Measurements from ENCODE around the gene GAD1.

GAD1 gene

DNA sequence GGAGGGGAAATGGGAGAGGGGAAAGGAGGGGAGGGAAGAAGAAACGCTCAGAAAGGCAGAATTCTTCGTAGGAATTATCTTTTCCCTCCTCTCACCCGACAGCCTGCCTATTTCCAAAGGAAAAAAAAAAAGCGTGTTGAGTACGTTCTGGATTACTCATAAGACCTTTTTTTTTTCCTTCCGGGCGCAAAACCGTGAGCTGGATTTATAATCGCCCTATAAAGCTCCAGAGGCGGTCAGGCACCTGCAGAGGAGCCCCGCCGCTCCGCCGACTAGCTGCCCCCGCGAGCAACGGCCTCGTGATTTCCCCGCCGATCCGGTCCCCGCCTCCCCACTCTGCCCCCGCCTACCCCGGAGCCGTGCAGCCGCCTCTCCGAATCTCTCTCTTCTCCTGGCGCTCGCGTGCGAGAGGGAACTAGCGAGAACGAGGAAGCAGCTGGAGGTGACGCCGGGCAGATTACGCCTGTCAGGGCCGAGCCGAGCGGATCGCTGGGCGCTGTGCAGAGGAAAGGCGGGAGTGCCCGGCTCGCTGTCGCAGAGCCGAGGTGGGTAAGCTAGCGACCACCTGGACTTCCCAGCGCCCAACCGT lies at the start of gene GAD1:
TSS of gene GAD1 (plus strand) at position 384 of the 589 bp plus-strand sequence. CDS start 1,705 bp downstream, outside the sequence.
- peak; percentile 59 for DNase-seq (ENCODE audit: low read depth)

DNA sequence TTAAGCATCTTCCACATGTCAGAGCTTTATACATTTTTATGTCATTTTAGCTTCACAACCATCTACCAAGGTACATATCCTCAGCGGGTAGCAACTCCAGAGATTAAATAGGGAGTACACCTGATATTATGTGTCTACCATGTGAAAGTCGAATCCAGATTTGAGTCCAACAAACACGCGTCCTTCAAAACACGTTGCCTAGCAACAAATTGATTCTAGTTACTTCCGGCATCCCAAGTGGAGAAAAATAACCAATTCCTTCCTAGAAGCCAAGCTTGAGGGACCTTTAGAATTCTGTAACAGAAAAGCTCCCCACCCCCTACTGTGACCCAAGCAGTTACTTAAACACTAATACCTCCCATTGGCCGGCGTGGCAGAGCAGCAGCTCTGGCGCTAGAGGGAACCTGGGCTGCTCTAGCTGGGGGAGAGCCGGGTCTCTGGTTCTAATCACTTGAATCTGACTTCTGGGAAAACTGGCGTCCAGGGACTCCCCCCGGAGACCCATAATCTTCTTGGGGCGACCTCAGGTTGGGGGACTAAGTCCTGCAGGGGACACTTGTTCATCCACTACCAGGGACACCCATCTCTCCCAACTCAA lies 46.6 kb upstream of the GAD1 start, which contains the start of gene ERICH2:
TSS of gene ERICH2 (plus strand) at position 371 of the 598 bp plus-strand sequence. CDS start 304 bp downstream, outside the sequence.
- DNase-seq (ENCODE audit: low read depth): peak; percentile 16

DNA sequence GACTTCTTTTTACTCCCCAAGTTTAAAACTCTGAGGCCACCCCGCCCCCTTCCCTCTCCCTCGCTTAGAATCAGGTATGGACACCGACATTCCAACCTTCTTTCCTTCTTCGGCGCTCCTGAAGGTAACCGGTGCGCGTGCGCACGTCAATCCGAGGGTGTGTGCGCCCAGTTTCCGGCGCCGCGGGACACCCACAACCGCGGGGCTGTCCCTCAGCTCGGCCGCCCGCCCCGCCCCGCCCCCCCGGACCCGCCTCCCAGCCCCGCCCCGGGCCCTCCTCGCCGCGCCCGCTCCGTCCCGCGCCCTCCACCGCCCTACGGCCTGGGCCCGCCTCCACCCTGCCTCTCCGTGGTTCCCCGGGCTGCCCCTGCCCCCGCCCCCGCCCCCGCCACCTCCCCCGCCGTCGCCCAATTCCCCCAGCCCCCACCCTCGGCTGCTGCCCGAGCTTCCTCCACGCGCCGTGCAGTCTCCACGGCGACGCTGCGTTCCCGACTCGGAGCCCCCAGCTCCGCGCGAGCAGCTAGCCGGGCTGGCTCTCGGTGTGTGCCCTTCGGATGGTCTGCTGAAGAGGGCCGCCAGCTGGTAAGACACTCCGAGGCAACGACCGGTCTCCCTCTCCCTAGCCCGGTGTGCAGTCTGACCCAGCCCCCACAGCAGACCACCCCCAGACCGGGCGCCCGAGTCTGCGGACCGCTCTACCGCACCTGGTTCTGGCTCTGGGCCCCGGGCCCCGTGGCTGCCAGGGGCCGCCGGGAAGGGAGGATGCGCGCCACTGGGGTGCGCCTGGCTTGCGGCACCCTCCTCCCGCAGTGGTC lies 45.9 kb upstream of the GAD1 start:
- DNase-seq (ENCODE audit: low read depth): peak; percentile 61

DNA sequence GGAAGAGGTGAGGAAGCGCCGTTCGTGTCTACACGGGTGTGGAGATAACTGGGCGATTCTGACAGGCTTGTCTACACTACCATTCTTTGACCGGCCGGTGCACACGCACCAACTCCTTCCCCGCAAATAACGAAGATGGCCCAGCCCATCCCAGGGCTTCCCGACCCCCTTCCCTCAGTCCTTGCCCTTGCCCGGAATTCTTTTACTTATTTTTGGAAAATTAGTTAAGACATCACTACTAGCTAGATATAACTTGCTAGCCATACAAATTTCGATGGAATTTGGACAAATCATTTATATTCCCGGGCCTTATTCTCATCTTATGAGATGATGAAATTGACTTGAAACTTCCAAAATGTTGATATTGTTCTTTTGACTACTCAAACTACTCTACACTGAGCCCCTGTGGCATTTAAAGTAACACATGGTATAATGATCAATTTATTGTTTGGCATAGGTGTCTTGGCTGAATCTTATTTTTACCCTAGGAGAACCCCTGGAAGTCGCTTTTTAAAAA lies 45.2 kb upstream of the GAD1 start:
- no peak for DNase-seq (ENCODE audit: low read depth)

DNA sequence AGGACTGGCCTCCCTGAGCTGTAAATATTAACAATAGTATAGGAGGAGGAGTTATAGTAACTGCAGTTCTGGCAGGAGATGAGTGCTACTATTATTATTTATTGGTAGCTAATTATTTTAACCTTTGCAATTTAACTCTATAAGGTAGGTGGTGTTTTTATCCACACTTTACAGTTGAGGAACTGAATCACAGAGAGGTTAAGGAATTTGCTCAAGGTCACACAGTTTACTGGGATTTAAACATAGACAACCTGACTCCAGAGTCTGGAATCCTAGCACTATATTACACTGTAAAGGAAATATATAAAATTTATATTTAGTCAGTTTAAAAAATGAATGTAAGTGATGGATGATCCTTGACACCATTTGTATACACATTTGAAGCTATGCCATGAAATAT lies 44.4 kb upstream of the GAD1 start:
- no peak for DNase-seq (ENCODE audit: low read depth)

DNA sequence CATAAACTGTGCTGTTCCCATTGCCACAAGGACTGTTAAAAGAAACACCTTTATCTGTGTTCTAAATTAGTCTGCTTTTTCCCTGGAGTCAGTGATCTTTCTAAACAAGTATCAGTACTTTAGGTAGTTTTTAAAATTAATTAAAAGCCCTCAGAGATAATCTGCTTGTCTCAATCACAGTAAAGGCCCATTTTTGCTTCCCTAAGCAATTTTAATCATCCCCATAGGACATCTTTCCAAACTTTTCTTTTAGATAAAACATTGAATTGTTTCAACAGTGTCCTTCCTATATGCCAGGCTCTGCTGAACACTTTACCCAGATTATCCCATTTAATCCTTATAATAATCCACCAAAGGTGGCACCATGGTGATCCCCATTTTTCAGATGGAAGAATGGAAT lies 42.6 kb upstream of the GAD1 start:
- no peak for DNase-seq (ENCODE audit: low read depth)

DNA sequence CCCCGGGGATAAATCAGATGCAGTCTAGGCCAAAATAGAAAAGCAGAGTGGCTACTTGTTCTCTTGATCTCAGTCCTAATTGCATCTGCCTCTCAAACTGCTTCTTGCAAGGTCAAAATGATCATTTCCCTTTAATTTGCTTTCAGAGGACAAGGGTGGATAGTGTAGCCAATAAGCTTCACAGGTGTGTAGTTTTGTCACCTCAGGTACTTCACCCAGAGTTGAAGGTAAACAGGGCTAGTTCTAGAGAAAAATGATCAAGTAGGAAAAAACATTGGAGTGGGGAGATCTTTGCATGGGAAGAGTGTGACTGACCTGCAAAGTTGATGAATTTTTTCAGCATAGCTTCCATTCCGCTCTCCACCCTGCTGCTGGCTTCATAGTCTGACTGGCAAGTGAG lies 37.8 kb upstream of the GAD1 start:
- no peak for DNase-seq (ENCODE audit: low read depth)

DNA sequence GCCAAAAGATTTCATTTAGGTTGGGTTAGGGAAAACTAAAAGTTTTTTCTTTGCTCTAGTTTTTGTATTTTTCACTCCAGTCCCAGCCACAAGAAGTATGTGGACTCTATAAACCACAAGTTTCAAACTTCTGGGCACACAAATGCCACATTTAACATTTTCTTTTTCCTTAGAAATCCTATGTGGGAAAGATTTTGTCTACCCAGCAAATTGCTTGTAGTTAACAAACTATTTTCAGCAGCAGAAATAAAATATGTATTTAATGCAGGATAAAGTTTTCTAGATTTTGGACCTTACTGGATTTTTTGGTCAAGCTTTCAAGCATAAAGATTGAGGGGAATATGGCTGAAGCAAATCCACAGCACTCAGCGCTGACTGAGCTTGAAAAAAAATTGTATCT lies 37.4 kb upstream of the GAD1 start:
- no peak for DNase-seq (ENCODE audit: low read depth)

DNA sequence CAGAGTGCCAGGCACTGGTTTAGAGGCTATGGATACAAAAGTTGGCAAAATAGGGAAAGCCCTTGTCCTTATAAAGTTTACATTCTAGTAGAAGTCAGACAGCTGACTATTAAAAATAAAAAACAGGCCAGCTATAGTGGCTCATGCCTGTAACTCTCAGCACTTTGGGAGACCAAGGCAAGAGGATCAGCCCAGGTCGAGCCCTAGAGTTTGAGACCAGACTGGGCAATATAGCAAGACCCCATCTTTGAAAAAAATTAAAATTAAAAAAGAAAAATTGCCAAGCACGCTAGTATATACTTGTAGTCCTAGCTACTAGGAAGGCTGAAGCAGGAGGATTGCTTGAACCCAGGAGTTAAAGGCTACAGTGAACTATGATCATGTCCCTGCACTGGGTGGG lies 34.0 kb upstream of the GAD1 start:
- DNase-seq (ENCODE audit: low read depth): no peak

DNA sequence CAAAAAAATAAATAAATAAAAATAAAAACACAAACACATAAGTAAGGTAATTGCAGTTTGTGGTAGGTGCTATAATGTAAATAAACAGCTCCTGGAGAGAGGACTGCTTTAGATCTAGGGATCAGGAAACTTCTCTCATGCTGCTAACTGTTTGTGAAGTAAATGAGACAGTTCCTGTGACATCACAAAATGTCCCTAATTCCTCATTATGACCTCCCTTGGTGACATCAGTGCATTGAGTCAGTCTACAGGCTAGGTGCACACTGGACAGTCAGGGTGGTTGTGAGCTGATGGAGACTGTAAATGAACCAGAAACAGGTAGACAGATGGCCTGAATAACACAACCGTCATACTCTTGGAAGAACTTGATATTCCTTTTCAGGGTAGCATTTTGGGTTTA lies 33.1 kb upstream of the GAD1 start:
- no peak for DNase-seq (ENCODE audit: low read depth)

DNA sequence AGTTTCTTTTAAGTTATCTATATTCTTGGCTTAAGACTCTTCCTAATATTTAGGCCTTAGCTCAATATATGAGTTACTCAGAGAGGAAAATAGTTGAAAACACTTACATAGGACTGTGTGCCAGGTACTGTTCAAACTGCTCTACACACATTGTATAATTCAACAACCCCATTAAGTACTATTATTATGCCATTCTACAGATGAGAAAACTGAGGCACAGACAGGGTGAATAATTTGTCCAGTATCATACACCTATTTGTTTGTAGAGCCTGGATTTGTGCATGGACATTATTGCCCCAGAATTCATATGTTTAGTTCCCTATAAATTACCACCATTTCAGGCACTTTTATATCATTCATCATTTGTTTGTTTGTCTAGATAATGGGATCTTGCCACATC lies 17.7 kb upstream of the GAD1 start:
- DNase-seq (ENCODE audit: low read depth): no peak

DNA sequence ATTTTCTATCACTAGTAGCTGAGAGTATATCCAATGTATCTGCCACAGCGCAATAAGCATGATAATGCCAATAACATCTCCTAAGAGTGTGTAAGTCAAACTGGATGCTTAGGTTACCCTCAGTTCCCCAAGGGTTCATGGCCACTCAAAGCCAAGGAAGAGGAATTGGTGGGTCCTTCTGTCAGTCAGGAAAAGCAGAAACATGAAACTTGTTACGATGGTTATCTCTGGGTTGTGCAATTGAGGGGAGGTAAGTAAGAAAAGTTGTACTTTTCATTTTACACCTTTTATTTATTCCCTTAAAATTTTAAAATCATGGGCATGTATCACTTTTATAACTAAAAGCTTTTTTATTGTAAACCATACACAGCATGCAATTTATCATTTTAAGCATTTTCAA lies 10.1 kb upstream of the GAD1 start:
- DNase-seq (ENCODE audit: low read depth): no peak

DNA sequence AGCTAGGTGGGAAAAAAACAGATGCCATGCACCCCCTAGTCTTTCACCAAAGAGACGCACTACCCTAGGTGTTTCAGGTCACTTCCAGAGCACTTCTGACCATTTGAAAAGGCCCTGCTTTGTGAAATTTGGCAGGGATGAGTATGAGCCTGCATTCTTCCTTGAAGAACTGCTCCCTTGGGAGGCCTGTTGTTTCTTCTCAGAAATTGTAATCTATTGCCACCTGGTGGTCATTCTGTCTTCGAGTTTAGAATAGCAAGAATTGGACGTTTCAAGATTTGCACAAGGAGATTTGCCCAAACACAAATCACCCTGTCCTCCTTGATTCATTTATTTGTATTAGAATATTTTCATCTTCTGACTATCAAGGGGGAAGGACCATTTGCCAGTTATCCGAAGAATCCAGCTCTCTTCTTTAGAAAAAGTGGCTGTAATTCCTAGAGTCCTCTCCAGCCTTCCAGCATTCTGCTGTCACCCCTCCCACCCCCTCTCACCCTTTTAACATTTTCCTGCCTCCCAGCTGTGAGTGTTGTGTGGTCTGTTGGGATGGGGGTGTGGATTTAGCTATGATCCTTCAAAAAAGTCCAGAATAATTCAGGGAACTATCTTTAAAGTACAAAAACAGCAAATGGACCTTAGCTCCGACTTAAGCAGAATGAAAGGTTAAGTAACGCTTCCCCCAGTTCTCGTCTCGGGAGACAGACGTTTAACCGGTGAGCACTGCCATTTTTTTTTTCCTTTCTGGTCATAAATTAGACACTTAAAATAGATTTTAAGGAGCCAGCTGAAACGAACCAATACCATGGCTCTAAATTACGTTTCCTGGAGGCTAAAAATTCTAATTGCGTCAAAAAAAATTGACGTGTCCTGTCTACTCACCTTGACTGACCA lies 3.7 kb upstream of the GAD1 start:
- DNase-seq (ENCODE audit: low read depth): no peak

DNA sequence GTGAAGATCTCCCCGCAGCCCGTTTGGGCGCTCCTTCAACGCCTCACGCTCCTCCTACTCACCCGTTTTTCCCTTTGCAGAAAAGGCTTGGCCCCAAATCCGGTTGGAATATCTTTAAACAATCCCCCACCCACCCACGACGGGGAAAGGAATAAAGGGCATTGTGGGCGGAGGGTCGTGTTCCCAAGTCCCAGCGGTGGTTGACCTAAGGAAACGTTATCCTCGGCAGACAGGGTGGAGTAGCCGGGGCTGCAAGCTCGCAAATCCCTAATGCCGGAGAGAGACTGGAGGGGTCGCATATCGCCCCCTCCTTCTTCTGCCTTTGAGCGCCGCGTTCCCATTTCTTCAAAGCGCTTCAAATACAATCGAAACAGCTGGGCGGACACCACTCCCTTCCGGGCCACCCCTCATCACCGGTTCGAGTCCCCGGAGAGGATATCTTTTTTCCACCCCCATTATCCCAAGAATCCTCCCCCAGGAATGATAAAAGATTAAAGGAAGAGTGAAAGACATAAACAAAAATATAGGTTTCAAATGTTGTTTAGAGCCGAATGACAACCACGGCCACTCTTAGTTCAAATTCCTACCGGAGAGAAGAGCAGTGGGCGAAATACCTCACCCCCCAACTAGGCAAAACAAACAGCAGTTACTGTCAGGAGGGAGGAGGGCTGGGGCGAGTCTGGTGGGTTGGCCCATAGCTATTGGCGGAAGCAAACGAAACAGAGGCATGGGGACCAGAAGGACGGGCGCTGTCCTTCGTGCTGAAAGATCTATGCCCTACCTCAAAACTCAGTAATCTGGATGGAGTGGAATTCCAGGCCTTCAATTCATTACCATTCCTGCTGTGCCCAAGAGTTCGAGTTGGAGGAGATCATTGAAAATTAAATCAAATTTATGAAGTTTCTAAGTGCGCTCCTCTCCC lies 2.8 kb upstream of the GAD1 start:
- DNase-seq (ENCODE audit: low read depth): no peak

DNA sequence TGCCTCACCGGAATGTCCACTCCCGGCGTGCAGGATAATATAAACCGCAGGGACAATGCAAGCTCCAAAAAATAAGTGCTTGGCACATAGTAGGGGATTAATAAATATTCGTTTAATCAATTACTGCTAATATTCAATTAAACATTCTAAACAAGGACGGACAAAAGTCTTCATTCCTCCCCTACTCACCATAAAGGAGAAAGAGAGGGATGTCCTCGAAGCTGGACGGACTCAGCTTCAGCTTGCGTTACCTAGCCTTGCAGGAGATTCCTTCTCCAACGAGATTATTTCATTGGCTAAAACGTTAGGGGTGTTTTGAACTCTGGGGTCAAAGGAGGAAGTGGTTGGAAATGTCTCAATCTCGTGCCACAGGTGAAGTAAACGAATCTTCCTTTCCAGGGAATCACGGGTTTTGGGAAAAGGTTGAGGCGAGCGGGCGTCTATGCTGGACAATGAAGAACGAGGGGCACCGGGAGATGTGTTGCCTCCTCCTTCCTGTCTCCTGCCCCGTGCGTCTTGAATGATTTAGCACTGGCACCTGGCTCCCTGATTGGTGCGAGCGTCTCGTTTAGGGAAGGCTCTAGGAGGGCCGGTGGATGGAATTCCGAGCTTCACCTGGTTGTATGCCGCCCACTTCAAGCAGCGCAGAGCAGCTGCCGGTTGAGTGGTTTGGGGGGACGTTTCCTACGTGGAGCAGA lies 2.0 kb upstream of the GAD1 start:
- no peak for DNase-seq (ENCODE audit: low read depth)

DNA sequence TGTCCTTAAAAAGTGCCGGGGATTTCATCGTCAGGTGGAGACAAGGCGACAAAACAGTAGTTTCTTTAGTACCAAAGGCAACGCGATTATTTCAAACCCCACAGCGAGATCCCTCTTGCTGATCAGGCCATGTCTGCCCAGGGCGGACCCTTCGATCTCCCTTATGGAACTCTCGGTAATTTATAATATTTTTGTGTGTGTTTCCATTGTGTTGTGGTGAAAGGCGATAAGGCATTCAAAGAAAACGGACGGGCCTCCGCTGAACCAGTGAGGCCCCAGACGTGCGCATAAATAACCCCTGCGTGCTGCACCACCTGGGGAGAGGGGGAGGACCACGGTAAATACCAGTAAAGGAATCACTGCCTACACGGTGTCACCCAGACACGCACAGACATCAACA lies 1.4 kb upstream of the GAD1 start:
- no peak for DNase-seq (ENCODE audit: low read depth)

DNA sequence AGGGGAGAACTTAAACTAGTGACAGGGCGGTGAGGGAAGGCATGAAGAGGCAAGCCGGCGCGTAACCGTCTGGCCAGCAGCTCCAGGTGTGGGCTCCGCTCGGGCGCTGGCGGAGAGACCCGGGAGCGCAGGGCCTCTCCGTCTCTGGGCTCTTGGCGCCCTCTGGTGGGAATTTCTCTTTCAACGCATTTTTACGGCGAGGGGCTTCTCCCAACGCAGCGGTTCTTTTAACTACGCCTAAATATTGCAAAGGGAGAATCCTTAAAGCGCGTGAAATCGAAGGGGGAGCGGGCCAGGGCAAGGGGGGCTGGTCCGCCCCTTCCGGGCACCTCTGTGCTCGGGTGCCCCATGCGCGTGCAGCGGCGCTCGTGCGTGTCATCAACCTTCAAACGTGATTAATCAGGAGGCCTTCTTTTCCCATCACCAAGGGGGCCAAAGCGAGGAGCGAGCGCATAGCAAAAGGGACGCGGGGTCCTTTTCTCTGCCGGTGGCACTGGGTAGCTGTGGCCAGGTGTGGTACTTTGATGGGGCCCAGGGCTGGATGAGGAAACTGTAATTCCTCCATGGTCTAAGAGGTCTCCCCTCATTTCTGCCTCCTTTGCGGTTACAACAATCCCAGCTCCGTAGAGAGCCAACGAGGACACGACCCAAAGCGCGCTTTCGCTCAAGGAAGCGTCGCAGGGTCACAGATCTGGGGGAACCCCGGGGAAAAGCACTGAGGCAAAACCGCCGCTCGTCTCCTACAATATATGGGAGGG lies 762 bp upstream of the GAD1 start:
- peak; percentile 53 for DNase-seq (ENCODE audit: low read depth)

DNA sequence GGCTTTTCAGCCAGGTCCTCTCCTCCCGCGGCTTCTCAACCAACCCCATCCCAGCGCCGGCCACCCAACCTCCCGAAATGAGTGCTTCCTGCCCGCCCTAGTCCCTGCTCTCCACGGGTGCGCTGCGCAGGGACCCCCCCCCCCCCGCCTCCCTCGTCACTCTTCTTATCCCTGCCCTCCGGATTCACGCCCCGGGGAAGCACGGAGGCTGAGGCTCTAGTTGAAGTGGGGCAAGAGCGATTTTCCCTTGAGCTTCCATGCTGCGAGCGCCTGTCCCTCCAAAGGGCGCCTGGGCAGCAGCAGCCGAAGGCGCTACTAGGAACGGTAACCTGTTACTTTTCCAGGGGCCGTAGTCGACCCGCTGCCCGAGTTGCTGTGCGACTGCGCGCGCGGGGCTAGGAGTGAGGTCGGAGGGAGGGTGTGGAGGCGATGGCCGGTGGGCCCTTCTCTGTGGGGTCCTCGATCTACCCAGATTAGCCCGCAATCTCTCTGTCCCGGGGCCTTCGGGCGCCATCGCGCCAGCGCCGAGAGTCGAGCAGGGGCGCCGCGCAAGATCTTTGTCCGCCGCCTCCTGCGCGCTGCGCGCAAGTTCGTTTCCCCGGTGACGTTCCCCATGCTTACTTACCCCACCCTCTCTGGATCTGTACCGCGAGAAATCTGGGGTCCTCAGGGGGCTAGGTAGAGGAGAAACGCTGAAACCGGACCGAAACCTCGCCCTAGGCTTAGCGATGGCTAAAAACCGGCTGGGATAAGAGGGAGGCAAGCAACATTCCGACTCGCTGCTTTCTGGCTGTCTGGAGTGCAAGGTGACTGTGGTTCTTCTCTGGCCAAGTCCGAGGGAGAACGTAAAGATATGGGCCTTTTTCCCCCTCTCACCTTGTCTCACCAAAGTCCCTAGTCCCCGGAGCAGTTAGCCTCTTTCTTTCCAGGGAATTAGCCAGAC lies 677 bp downstream of the GAD1 start:
- DNase-seq (ENCODE audit: low read depth): no peak

All from activated T-cell treated with anti-CD3 and anti-CD28 coated beads for 24 hours (primary cell).